Mesenchymal stem cell (in vitro differentiated cells and primary cell): ENCODE results near the gene NTF3.
"Not testable (repeated sequence)": the region's sequence is repeated elsewhere in the genome, so short reads cannot be mapped to it uniquely, and the experiment has no call there.

Source experiments
- DNase-seq: peaks from one replicate; pipeline ENCODE4 v3.0.0-alpha.2; 2013
- H2AFZ ChIP-seq: one replicate; pipeline ENCODE4 v1.6.1; 2013; ENCODE audit warnings: low read depth, mild to moderate bottlenecking, control low read depth, inconsistent platforms, low read length, moderate library complexity
- H2AK5ac ChIP-seq: 2 replicates; pipeline ENCODE4 v1.6.1; 2013; ENCODE audit warnings: low read length, moderate library complexity, mild to moderate bottlenecking, inconsistent platforms; ENCODE audit not compliant: severe bottlenecking
- H2BK120ac ChIP-seq: one replicate; pipeline ENCODE4 v1.6.1; 2013; ENCODE audit warnings: low read depth, mild to moderate bottlenecking, inconsistent platforms, low read length, moderate library complexity
- H2BK12ac ChIP-seq, 2 experiments: one replicate each; pipeline ENCODE4 v1.6.1; 2013; ENCODE audit warnings: inconsistent platforms in 2 of 2, low read length in 2 of 2, mild to moderate bottlenecking in 2 of 2, moderate library complexity in 2 of 2, control low read depth in 1 of 2
- H2BK15ac ChIP-seq: one replicate; pipeline ENCODE4 v1.6.1; 2013; ENCODE audit warnings: mild to moderate bottlenecking, low read depth, inconsistent platforms; ENCODE audit not compliant: poor library complexity, severe bottlenecking
- H2BK5ac ChIP-seq: 2 replicates; pipeline ENCODE4 v1.6.1; 2013; ENCODE audit warnings: low read depth, mild to moderate bottlenecking, low read length, control low read depth, inconsistent platforms; ENCODE audit not compliant: poor library complexity, severe bottlenecking
- H3K14ac ChIP-seq, 2 experiments: one replicate each; pipeline ENCODE4 v1.6.1; 2013; ENCODE audit warnings: inconsistent platforms in 2 of 2, low read length in 2 of 2, control low read depth in 1 of 2, mild to moderate bottlenecking in 1 of 2, moderate library complexity in 1 of 2
- H3K18ac ChIP-seq, 2 experiments: one replicate each; pipeline ENCODE4 v1.6.1; 2013; ENCODE audit warnings: inconsistent platforms in 2 of 2, low read length in 2 of 2, control low read depth in 1 of 2, low read depth in 1 of 2, mild to moderate bottlenecking in 1 of 2
- H3K23ac ChIP-seq, 2 experiments: one replicate each; pipeline ENCODE4 v1.6.1; 2013; ENCODE audit warnings: inconsistent platforms in 2 of 2, low read length in 2 of 2, mild to moderate bottlenecking in 2 of 2, moderate library complexity in 2 of 2, control low read depth in 1 of 2
- H3K27ac ChIP-seq: 2 replicates; pipeline ENCODE4 v1.5.1; 2013; ENCODE audit warnings: mild to moderate bottlenecking, moderate library complexity, low read length, control low read depth, inconsistent platforms; ENCODE audit not compliant: poor library complexity, severe bottlenecking
- H3K27me3 ChIP-seq, 2 experiments: 2 replicates each; pipeline versions ENCODE4 v1.6.1 to v1.7.0; 2013; ENCODE audit warnings: low read length in 2 of 2, mild to moderate bottlenecking in 2 of 2, moderate library complexity in 2 of 2, control low read depth in 1 of 2, inconsistent platforms in 1 of 2; ENCODE audit not compliant: control insufficient read depth in 1 of 2, insufficient read depth in 1 of 2
- H3K36me3 ChIP-seq, 2 experiments: 2 replicates each; pipeline versions ENCODE4 v1.6.1 to v1.7.0; 2013; ENCODE audit warnings: low read length in 2 of 2, control low read depth in 1 of 2, inconsistent platforms in 1 of 2, low read depth in 1 of 2, mild to moderate bottlenecking in 1 of 2; ENCODE audit not compliant: insufficient read depth in 2 of 2, control insufficient read depth in 1 of 2
- H3K4ac ChIP-seq, 2 experiments: one replicate each; pipeline ENCODE4 v1.6.1; 2013; ENCODE audit warnings: inconsistent platforms in 2 of 2, low read length in 2 of 2, mild to moderate bottlenecking in 2 of 2, moderate library complexity in 2 of 2, control low read depth in 1 of 2, low read depth in 1 of 2
- H3K4me1 ChIP-seq: 2 replicates; pipeline ENCODE4 v1.6.1; 2013; ENCODE audit warnings: low read depth, low read length, control low read depth; ENCODE audit not compliant: control insufficient read depth, insufficient read depth
- H3K4me2 ChIP-seq: 2 replicates; pipeline ENCODE4 v1.6.1; 2013; ENCODE audit warnings: low read length, mild to moderate bottlenecking, inconsistent platforms; ENCODE audit not compliant: poor library complexity, severe bottlenecking
- H3K4me3 ChIP-seq, 2 experiments: 2 replicates each; pipeline versions ENCODE4 v1.5.1 to v1.7.0; 2013; ENCODE audit warnings: low read length in 2 of 2, mild to moderate bottlenecking in 2 of 2, control low read depth in 1 of 2, low read depth in 1 of 2; ENCODE audit not compliant: insufficient read depth in 1 of 2
- H3K79me1 ChIP-seq: replicated peaks from 2 replicates; pipeline ENCODE4 v1.6.1; 2013; ENCODE audit warnings: mild to moderate bottlenecking, control low read depth, low read length, inconsistent platforms; ENCODE audit not compliant: poor library complexity, severe bottlenecking
- H3K9ac ChIP-seq: 2 replicates; pipeline ENCODE4 v1.7.0; 2013; ENCODE audit warnings: mild to moderate bottlenecking, low read length, moderate library complexity
- H3K9me3 ChIP-seq: 2 replicates; pipeline ENCODE4 v1.7.0; 2013; ENCODE audit warnings: mild to moderate bottlenecking, low read length; ENCODE audit not compliant: control insufficient read depth
- H4K8ac ChIP-seq: one replicate; pipeline ENCODE4 v1.6.1; 2013; ENCODE audit warnings: inconsistent platforms, mild to moderate bottlenecking, low read length, moderate library complexity
- H4K91ac ChIP-seq: one replicate; pipeline ENCODE4 v1.6.1; 2013; ENCODE audit warnings: mild to moderate bottlenecking, low read length, inconsistent platforms
- WGBS: methylation state at CpG from one replicate; pipeline ENCODE4 v1.1.7; 2013; ENCODE audit warnings: mixed read lengths; 5-methylcytosine and 5-hydroxymethylcytosine counted together

NTF3 gene

GRCh38 chr12:5534426-5535199 is 102.7 kb downstream of the NTF3 start:
- Histone ChIP-seq H3K4me1 (no peaks in the 10 kb centered on the region), H3K36me3 (no peaks in the 10 kb centered on the region), H3K4ac (no peak overlapping the region), H4K91ac (no peak overlapping the region), H3K4me2 (no peak overlapping the region), H2BK12ac (no peak overlapping the region), H2AFZ (no peak overlapping the region), H3K9me3 (no peaks in the 10 kb centered on the region), H3K9ac (no peak overlapping the region), H2BK120ac (no peak overlapping the region), H2BK5ac (no peak overlapping the region), H3K18ac (no peak overlapping the region), H3K14ac (peak overlapping the region in 1 of 2 experiments; percentile 12), H3K4me3 (no peak overlapping the region), H3K79me1 (no peaks in the 10 kb centered on the region), H3K23ac (no peak overlapping the region), H3K27ac (no peak overlapping the region), H2BK15ac (no peak overlapping the region), H2AK5ac (no peak overlapping the region), H4K8ac (no peak overlapping the region), H3K27me3 (peaks cover 0 to 8% of the 10 kb centered on the region in 2 experiments)
- no peak for DNase-seq
- whole genome bisulfite sequencing: 77% methylated on average over 10 of the region's 10 CpGs

- no peak overlapping the region for H3K27ac ChIP-seq
- H2BK120ac ChIP-seq: no peak overlapping the region
- no peak overlapping the region for H3K9ac ChIP-seq
- WGBS: 77% methylated on average over 2 of the region's 3 CpGs
- no peak overlapping the region for H4K91ac ChIP-seq
- no peak overlapping the region for H3K4ac ChIP-seq
- peaks cover 0 to 8% of the 10 kb centered on the region in 2 experiments for H3K27me3 ChIP-seq
- H2BK5ac ChIP-seq: no peak overlapping the region
- no peak overlapping the region for H3K4me3 ChIP-seq
- no peaks in the 10 kb centered on the region for H3K9me3 ChIP-seq
- H3K18ac ChIP-seq: peak overlapping the region in 1 of 2 experiments; percentile 48
- H3K23ac ChIP-seq: no peak overlapping the region
- no peak overlapping the region for H3K4me2 ChIP-seq
- H2BK12ac ChIP-seq: no peak overlapping the region
- no peaks in the 10 kb centered on the region for H3K79me1 ChIP-seq
- no peak overlapping the region for H2AFZ ChIP-seq
- no peak overlapping the region for H2BK15ac ChIP-seq
- H3K36me3 ChIP-seq: no peaks in the 10 kb centered on the region
- no peak for DNase-seq
- H2AK5ac ChIP-seq: no peak overlapping the region
- H3K4me1 ChIP-seq: no peaks in the 10 kb centered on the region
- H3K14ac ChIP-seq: no peak overlapping the region
- no peak overlapping the region for H4K8ac ChIP-seq
Measured at GRCh38 chr12:5535541-5535940, 103.6 kb downstream of the NTF3 start.

GRCh38 chr12:5537026-5537615 is 105.2 kb downstream of the NTF3 start:
- H2BK120ac ChIP-seq, DNase-seq, H2BK15ac ChIP-seq, H3K27ac ChIP-seq, H3K4ac ChIP-seq, H4K91ac ChIP-seq, H2AK5ac ChIP-seq, H3K9me3 ChIP-seq, H3K18ac ChIP-seq, H3K9ac ChIP-seq, H3K4me3 ChIP-seq, H4K8ac ChIP-seq, H2AFZ ChIP-seq, H2BK12ac ChIP-seq, H2BK5ac ChIP-seq, H3K14ac ChIP-seq, H3K23ac ChIP-seq, H3K4me1 ChIP-seq, H3K79me1 ChIP-seq, H3K4me2 ChIP-seq, H3K36me3 ChIP-seq: not testable (repeated sequence)
- H3K27me3 ChIP-seq: peaks cover 0 to 11% of the 10 kb centered on the region in 2 experiments
- WGBS: 53% methylated on average over 10 of the region's 13 CpGs

- H3K14ac ChIP-seq: no peak overlapping the region
- no peak overlapping the region for H2BK15ac ChIP-seq
- H4K91ac ChIP-seq: no peak overlapping the region
- peaks cover 5% of the 10 kb centered on the region for H3K9me3 ChIP-seq
- no peak overlapping the region for H2BK12ac ChIP-seq
- H3K36me3 ChIP-seq: no peaks in the 10 kb centered on the region
- no peak for DNase-seq
- no peak overlapping the region for H3K4me3 ChIP-seq
- H3K9ac ChIP-seq: no peak overlapping the region
- WGBS: 77% methylated on average over 3 of the region's 8 CpGs
- no peaks in the 10 kb centered on the region for H3K4me1 ChIP-seq
- no peaks in the 10 kb centered on the region for H3K79me1 ChIP-seq
- no peak overlapping the region for H2AFZ ChIP-seq
- H2BK120ac ChIP-seq: no peak overlapping the region
- H3K23ac ChIP-seq: no peak overlapping the region
- H2BK5ac ChIP-seq: no peak overlapping the region
- H3K27ac ChIP-seq: no peak overlapping the region
- H4K8ac ChIP-seq: no peak overlapping the region
- H3K4me2 ChIP-seq: no peak overlapping the region
- H3K27me3 ChIP-seq: peaks cover 0 to 11% of the 10 kb centered on the region in 2 experiments
- no peak overlapping the region for H2AK5ac ChIP-seq
- H3K4ac ChIP-seq: no peak overlapping the region
- H3K18ac ChIP-seq: no peak overlapping the region
Measured at GRCh38 chr12:5537771-5538170, 105.9 kb downstream of the NTF3 start.
